GM19035 (cell line): ENCODE results near the gene PPM1G.
A peak's percentile ranks its signal among the peaks of the same experiment; 100 is the strongest.
"Not testable (repeated sequence)": the region's sequence is repeated elsewhere in the genome, so short reads cannot be mapped to it uniquely, and the experiment has no call there.

ENCODE experiments used
- ATAC-seq: cut with Tn5 transposase; IDR thresholded peaks from one replicate; pipeline ENCODE4 v1.9.1; 2021; ENCODE audit not compliant: unreplicated experiment

PPM1G gene, protein sequence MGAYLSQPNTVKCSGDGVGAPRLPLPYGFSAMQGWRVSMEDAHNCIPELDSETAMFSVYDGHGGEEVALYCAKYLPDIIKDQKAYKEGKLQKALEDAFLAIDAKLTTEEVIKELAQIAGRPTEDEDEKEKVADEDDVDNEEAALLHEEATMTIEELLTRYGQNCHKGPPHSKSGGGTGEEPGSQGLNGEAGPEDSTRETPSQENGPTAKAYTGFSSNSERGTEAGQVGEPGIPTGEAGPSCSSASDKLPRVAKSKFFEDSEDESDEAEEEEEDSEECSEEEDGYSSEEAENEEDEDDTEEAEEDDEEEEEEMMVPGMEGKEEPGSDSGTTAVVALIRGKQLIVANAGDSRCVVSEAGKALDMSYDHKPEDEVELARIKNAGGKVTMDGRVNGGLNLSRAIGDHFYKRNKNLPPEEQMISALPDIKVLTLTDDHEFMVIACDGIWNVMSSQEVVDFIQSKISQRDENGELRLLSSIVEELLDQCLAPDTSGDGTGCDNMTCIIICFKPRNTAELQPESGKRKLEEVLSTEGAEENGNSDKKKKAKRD

DNA sequence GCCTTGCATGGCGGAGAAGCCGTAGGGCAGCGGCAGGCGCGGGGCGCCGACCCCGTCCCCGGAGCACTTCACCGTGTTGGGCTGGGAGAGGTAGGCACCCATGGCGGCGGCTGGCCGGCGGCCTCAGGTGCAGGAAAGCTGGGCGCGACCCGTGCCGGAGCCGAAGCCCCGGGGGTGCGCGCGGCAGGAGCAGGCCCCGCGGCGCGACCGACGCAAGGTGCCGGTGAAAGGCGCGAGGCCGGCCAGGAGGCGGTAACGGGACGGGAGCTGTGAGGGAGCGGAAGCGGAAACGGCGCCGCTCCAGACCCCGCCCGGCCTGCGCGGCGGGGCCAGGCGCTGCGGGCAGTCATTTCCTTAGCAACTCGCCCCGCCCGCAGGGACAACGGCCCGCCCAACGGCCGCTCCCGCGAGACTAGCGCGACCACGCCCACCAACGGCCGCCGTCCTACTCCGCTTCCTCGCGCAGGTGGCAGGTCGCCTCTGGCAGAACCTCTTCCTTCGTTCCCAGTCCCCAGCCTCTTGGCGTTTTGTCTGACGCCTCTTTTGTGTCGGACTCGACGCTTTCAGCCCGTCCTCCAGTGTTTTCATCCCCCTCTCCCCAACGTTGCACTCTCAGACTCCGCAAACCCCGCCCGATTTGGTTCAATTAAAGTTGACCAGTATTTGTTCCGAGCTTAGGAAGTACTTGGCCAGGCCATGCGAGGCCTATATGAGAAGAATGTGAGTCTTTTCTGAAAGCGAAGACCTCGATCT lies at the start of gene PPM1G:
Gene PPM1G, minus strand, starts transcription at position 271 of the 753 bp plus-strand sequence. Its CDS starts 169 bp downstream, at position 102.
- peak; percentile 95 for ATAC-seq

DNA sequence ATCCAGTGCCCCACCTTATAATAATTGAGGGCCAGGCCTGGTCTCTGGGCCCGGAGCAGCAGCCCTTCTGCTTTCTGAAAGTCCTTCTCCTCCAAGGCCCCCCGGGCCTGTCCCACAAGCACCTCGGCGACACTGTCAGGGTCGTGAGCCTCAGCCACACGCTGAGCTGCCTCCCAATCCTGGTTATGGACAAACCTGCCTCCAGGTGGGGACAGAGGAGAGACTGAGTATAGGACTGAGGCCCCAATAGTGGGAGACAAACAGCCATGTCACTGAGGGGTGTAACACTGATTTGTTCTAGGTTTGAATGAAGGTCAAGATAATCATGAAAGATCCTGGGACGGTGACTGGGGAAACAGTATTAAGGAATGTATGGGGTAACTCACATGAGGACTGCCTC lies 44.6 kb upstream of the PPM1G start:
- no peak for ATAC-seq

DNA sequence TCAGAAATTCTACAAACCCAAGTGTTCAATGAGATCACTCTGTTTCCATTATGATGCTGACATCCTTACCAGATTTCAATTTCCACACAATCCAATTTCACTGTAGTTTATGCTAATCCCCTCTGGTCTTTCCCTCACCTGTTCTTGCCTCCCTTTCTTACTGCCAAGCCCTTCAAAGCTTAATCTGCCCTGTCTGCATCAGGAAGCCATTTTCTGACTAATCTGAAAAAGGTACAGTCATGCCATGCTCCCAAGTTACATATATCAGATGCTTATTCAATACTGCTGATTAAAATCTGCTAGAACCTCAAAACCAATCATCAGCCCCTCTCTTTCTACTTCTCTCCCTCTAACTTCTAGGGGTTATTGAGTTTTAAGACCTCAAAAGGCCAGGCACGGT lies 41.7 kb upstream of the PPM1G start:
- no peak for ATAC-seq

DNA sequence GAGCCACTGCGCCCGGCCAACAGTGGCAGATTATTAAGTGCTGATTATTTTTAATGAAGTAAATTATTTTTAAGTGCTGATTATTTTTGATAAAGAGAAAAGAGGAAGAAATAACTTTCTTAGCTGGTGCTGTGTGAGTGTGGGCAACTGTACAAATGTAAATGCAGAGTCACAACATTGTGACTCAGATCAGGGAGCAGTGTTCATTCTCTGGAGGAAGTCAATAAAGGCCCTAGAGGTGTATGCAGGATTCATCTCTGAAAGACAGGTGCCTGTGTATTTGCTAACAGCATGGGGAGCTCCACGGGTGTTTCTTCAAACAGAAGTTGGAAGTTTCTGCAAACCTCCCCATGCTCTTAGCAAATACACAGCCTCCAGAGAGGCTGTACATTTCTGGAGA lies 39.0 kb upstream of the PPM1G start:
- no peak for ATAC-seq

DNA sequence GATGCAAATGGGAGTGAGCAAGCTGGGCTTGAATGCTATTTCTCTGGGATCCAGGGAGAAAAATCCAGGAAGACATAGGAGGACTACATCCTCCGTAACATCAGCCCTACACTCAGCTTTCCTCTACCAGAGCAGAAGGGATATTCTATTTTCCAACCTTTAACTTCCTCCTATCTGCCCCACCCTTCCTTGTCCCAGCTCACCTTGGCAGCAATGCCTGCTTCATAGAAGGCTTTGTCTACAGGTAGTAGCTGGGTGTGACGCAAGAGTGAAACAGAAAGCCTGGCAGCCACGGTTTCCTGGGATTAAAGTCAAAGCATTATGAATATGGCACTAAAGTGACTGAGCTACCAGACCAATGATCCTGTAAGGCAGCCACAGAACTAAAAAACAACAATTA lies 36.7 kb upstream of the PPM1G start:
- no peak for ATAC-seq

DNA sequence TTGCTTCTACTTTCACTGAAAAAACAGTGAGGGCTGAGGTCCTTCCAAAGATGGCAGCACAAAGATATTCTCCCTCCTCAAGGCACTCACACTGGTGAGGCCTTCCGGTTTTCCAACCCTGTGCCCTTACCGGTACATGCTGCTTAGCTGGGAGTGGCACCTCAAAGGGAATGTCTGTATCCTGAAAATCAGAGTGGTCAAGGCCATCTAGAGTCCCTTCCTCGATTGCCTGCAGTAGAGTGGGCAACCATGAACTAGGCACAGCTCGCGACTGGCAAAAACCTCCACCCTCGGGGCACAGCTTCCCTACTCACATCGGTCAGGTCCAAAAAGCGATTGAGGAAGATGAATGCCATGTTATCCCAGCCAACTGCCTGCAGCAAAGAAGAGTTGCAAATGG lies 36.2 kb upstream of the PPM1G start:
- ATAC-seq = no peak

DNA sequence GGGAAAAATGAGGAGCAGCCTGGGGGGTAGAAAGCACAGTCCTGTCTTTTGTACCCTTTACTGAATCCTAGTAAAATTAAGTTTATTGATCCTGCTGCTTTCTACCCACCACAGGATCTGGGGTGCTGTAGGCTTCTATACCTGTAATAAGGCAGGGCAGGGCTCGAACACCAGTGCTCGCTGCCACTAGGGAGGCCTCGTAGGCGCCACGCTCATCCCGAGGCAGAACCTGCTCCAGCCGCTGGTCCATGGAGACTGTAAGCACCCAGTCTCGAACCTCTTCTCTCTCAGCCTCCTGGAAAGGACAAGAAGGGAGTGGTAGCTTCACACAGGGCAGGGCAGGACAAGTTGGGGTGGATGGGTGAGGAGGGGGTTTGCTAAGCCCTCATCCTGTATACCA lies 35.8 kb upstream of the PPM1G start:
- no peak for ATAC-seq

DNA sequence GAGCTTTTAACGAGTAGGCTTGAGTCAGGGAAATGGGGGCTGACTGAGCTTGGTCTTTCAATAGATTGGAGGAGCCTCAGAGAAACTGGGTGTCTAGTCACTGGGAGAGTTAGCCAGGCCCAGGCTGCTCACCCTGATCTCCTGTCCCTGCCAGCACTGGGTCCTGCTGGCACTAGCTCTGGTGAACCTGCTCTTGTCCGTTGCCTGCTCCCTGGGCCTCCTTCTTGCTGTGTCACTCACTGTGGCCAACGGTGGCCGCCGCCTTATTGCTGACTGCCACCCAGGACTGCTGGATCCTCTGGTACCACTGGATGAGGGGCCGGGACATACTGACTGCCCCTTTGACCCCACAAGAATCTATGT lies 33.5 kb upstream of the PPM1G start:
- no peak for ATAC-seq

DNA sequence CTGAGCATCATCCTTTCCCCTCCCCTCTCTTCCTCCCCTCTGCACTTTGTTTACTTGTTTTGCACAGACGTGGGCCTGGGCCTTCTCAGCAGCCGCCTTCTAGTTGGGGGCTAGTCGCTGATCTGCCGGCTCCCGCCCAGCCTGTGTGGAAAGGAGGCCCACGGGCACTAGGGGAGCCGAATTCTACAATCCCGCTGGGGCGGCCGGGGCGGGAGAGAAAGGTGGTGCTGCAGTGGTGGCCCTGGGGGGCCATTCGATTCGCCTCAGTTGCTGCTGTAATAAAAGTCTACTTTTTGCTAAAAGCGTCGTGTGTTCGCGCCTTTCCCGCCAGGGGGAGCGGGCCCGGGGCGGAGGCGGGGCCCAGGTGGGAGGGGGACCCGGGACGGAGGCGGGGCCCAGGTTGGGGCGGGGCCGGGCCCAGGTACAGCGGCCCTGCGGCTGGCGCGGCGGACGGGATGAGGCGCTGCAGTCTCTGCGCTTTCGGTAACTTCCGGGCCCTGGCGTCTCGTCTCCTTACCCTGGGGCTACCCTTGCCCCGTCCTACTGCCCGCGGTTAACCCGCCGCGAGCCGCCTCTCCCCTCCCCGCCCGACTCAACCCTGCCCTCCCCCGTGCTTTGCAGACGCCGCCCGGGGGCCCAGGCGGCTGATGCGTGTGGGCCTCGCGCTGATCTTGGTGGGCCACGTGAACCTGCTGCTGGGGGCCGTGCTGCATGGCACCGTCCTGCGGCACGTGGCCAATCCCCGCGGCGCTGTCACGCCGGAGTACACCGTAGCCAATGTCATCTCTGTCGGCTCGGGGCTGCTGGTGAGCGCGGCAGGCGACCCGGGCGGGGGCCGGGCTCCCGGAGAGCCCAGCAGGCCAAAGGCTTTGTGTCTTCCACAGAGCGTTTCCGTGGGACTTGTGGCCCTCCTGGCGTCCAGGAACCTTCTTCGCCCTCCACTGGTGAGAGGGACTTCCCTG lies 32.8 kb upstream of the PPM1G start, which contains the start of gene KRTCAP3:
Gene KRTCAP3, plus strand, starts transcription at position 424 of the 962 bp plus-strand sequence. Its CDS starts 32 bp downstream, at position 456.
- no peak for ATAC-seq

DNA sequence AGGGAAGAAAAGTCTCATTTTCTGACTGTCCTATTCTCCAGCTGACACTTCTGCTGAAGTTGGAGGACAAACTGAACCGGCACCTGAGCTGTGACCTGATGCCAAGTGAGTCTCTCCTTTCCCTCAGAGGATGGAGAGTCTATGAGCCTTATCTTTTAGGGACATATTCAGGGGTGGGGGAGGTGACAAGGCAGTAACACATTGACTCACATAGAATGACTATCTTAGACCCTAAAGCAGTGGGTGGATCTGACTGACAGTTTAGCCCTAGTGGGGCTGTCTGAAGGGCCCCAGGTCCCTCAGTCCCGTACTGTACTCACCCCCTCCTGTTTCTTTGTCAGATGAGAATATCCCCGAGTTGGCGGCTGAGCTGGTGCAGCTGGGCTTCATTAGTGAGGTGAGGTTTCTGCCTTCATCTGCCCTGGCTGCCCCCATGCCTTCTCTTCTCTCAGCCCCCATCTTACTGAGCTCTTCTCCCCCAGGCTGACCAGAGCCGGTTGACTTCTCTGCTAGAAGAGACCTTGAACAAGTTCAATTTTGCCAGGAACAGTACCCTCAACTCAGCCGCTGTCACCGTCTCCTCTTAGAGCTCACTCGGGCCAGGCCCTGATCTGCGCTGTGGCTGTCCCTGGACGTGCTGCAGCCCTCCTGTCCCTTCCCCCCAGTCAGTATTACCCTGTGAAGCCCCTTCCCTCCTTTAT lies 32.0 kb upstream of the PPM1G start:
- no peak for ATAC-seq

DNA sequence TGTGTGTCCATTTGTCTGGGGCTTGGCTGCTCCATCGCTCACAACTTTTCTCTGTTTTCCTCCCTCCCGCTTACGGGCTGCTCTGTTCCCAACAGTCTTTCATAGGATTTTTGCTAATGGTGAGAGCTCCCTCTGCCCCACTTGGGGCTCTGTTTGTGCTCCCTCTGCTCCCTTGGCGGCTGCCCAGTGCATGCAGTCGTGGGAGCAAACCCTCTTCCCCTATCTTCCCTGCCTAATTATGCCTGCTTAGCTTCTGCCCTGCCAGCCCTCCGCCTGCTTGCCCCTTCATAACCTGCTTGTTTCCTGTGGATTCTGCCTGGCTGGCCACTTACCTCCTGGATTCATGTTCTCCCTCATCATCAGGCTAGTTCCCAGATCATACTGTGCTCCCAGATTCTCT lies 26.2 kb upstream of the PPM1G start:
- ATAC-seq = no peak

DNA sequence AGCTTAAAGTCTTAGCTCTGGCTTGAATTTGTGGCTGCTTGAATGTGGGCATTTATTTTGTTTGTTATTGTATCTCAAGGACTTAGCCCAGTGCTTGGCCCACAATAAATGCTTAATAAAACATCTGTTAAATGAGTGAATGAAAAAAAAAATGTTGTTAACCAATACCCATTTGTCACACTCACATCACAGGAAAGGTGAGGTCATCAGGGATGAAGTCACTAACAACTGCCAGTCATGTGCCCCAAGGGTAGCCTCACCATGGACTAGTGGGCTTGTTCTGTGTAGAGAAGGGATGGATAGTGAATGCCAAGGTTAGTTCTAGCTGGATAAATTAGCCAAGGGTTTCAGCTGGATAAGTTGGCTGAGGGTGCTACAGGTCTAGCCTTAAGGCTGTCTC lies 22.0 kb upstream of the PPM1G start:
- no peak for ATAC-seq

DNA sequence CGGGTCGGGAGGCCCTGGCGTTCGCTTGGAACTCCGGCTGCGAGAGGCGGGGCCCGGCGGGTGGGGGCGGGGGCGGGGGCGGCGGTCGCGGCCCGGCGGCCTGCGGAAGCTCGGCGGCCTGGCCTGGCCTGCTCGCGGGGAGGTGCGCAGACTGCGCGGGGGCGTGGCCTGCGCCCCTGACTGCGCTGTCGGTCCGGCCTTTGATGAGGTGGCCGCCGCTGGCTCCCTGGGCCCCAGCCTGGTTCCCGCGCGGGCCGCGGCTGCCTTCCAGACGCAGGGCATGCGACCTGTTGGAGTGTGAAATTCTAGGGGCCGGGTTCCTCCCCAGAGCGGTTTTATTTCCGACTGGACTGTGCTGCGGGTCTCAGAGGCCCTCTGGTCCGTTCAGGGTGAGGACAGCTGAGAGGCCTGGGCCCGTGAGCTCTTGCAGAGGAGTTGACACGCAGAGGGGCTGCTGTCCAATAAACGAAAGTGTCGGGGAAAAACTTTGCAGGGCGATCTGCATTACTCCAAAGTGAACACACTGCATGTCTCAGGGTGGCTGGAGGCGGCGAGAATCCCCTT lies 19.7 kb upstream of the PPM1G start:
- peak; percentile 69 for ATAC-seq

DNA sequence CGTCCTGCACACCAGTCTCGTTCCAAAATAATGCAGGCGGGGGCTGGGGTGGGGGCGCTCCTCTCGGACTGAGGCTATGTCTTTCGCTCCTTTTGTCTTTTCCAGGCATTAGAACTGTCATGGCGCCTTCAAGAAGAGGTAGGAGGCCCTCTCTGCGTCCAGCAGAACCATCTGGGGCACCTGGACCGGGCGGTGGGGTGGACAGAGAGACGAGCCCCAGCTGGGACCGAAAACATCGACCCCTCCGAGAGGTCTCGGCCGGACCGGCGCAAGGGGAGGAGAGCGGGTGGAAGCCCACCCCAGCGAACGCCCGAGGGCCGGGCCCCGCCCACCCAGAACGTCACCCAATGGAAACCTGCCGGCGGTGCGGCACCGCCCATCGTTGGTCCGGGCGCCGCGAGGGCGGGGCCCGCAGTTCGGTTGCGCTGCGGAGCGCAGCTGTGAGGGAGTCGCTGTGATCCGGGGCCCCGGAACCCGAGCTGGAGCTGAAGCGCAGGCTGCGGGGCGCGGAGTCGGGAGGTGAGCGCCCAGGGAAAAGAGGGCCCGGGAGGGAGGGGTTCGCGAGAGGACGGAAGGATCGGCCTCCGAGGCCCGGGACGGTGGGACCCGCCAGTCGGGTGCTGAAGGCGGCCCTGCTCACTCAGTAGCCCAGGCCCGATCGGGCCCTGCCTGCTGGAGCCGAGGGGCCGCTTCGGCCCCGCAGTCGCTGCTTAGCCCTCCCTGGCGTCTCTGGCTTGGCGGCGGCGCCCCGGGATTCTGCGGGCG lies 19.0 kb upstream of the PPM1G start, which contains the start of gene NRBP1:
Gene NRBP1, plus strand, starts transcription at position 419 of the 765 bp plus-strand sequence. CDS start 4,643 bp downstream, outside the sequence.
- peak; percentile 86 for ATAC-seq

DNA sequence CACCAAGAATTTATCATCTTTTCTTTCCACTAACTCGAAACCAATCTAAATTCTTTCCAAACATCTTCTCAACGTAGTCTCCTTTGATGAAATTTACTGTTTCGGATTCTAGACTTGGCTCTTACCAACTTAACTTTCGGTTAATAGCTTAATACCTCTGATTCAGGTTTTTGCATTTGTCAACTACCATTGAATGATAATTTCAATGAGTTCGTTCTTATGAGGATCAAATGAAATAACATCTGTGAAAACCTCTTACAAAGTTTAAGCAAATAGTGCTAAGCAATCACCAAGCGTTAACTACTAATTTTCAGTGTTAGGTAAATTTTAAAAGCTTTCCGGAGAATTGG lies 18.4 kb upstream of the PPM1G start:
- ATAC-seq = no peak

DNA sequence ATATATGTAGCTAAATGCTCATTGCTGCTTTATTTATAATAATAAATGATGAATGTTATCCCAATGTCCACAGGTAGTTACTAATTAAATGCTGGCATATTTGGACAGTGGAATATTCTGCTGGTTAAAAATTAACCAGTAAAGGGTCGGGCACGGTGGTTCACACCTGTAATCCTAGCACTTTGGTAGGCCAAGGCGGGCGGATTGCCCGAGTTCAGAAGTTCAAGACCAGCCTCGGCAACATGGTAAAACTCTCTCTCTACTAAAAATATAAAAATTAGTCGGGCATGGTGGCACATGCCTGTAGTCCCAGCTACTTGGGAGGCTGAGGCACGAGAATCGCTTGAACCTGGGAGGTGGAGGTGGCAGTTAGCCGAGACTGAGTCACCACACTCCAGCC lies 15.6 kb upstream of the PPM1G start:
- not testable (repeated sequence) for ATAC-seq

DNA sequence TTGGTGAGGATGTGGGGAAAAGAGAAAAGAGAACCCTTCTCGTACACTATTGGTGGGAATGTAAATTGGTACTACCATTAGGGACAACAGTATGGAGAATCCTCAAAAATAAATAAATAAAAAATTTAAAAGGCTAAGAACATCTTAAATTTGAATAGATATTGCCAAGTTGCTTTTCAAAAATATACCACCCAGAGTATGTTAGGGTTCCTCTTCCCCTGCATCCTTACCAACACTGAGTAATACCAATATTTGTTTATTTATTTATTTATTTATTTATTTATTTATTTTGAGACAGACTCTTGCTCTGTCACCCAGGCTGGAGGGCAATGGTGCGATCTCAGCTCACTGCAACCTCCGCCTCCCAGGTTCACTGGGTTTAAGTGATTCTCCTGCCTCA lies 13.6 kb upstream of the PPM1G start:
- no peak for ATAC-seq

DNA sequence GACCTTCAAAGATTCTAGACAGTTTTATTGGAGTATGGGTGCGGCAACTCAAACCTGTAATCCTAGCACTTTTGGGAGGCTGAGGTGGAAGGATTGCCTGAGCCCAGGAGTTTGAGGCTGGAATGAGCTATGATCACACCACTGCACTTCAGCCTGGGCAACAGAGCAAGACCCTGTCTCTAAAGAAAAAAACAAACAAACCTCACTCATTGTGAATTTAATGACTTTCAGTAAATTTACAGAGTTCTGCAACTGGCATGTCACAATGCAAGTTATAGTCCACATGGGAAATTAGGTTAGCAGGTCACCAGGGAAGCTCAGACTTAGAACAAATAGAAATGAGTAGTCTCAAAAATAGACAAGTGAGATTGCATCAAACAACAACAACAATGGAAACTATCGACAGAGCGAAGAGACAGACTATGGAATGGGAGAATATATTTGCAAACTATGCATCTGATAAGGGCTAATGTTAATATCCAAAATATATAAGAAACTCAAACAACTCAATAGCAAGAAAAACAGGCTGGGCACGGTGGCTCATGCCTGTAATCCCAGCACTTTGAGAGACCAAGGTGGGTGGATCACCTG lies 12.4 kb upstream of the PPM1G start:
- no peak for ATAC-seq

DNA sequence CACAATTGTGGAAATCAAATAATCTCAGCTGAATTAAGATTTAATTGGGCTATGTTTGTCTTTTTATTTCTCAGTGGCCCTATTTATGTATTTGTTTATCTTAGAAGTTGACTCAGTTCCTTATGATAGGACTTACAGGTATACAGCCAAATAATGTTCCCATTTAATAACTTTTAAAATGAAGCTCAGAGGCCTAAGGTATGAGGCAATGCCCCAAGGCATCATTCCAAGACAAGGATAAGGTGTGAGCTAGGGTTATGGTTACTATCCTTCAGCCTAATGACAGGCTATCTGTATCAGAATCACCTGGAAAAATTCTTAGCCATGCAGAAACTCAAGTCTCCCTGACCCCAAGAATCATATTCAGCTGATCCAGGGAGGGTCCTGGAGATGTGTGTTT lies 11.6 kb upstream of the PPM1G start:
- no peak for ATAC-seq
